Measurements from ENCODE around the gene NUDT14.

GRCh38 chr14:105196265-105196960, 15.3 kb upstream of the NUDT14 start:
- TF ChIP-seq, protein P1, sequence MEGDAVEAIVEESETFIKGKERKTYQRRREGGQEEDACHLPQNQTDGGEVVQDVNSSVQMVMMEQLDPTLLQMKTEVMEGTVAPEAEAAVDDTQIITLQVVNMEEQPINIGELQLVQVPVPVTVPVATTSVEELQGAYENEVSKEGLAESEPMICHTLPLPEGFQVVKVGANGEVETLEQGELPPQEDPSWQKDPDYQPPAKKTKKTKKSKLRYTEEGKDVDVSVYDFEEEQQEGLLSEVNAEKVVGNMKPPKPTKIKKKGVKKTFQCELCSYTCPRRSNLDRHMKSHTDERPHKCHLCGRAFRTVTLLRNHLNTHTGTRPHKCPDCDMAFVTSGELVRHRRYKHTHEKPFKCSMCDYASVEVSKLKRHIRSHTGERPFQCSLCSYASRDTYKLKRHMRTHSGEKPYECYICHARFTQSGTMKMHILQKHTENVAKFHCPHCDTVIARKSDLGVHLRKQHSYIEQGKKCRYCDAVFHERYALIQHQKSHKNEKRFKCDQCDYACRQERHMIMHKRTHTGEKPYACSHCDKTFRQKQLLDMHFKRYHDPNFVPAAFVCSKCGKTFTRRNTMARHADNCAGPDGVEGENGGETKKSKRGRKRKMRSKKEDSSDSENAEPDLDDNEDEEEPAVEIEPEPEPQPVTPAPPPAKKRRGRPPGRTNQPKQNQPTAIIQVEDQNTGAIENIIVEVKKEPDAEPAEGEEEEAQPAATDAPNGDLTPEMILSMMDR (IDR thresholded peaks at IDR 0.05): no peak
- TF ChIP-seq SIN3A (IDR thresholded peaks at IDR 0.05; ENCODE audit: borderline replicate concordance, insufficient read depth, low read depth, low read length): no peak
- TF ChIP-seq POLR2AphosphoS5 (IDR thresholded peaks at IDR 0.05; ENCODE audit: low read depth, low read length): no peak
- no peak for TF ChIP-seq REST (IDR thresholded peaks at IDR 0.05; ENCODE audit: insufficient read depth in 1 of 2, low read depth in 2 of 2, low read length in 1 of 2)
